ENCODE data around the gene BRSK1. TPM values are rescaled to one million over a fixed set of nuclear protein-coding genes. Genes with fewer than 3 reads are reported as not detected.

The BRSK1 gene
- polyA plus RNA-seq, 3 donors = not detected

DNA sequence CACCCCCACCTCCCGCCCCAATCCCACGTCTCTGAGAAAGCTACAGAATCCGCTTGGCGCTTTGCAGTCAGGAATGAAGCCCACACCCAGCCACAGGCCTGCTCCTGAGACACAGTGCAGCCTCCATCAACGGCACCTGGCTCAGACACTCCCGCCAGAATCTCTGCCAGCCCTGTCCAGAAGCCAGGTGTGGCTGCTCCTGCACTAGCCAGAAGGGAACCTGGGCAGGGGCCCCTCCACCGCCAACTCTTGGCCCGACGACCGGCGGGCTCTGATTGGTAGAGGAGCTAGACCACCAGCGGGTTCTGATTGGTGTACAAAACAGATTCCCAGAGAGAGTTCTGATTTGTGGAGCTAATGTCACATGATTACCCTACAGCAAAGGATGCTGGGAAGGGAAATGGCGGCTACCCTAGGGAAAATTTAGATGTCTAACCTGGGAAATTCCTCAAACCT is 22.1 kb upstream of the BRSK1 start:
- no peak overlapping the region for H3K27ac ChIP-seq (ENCODE audit: low read depth in 1 of 2, low read length in 2 of 2)
- peaks cover 0 to 9% of the 10 kb centered on the region in 2 donors for H3K36me3 ChIP-seq (replicated peaks in 1 of 2; ENCODE audit: control insufficient read depth in 1 of 2, insufficient read depth in 2 of 2, low read length in 2 of 2)
- TF ChIP-seq, protein P1, sequence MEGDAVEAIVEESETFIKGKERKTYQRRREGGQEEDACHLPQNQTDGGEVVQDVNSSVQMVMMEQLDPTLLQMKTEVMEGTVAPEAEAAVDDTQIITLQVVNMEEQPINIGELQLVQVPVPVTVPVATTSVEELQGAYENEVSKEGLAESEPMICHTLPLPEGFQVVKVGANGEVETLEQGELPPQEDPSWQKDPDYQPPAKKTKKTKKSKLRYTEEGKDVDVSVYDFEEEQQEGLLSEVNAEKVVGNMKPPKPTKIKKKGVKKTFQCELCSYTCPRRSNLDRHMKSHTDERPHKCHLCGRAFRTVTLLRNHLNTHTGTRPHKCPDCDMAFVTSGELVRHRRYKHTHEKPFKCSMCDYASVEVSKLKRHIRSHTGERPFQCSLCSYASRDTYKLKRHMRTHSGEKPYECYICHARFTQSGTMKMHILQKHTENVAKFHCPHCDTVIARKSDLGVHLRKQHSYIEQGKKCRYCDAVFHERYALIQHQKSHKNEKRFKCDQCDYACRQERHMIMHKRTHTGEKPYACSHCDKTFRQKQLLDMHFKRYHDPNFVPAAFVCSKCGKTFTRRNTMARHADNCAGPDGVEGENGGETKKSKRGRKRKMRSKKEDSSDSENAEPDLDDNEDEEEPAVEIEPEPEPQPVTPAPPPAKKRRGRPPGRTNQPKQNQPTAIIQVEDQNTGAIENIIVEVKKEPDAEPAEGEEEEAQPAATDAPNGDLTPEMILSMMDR (IDR thresholded peaks at IDR 0.05) = no peak
- no peak for DNase-seq
- Mint-ChIP-seq H3K27me3 (ENCODE audit: low read depth in 3 of 3) (no peaks in the 10 kb centered on the region), H3K9me3 (peaks cover 0 to 9% (median 3%) of the 10 kb centered on the region in 7 donors), H3K36me3 (peaks cover 13% of the 10 kb centered on the region in 2 donors), H3K4me3 (no peak overlapping the region), H3K4me1 (peaks cover 20% of the 10 kb centered on the region), H3K27ac (no peak overlapping the region)
- peaks cover 0 to 3% of the 10 kb centered on the region in 2 donors for H3K9me3 ChIP-seq (replicated peaks in 1 of 2; ENCODE audit: control insufficient read depth in 1 of 2, insufficient read depth in 1 of 2, low read length in 2 of 2)
- H3K27me3 ChIP-seq (ENCODE audit: control insufficient read depth in 2 of 2, insufficient read depth in 2 of 2, low read length in 2 of 2) = no peaks in the 10 kb centered on the region
- peaks cover 22% of the 10 kb centered on the region for H3K79me2 ChIP-seq (ENCODE audit: insufficient read depth, low read length)
- whole genome bisulfite sequencing (ENCODE audit: insufficient coverage) = 100% methylated on average over 7 of the region's 13 CpGs
- H3K4me1 ChIP-seq (ENCODE audit: control insufficient read depth in 1 of 2, insufficient read depth in 2 of 2, low read length in 2 of 2) = peaks cover 21 to 23% of the 10 kb centered on the region in 2 donors
- intact Hi-C loops (cut with micrococcal nuclease) = no loop called here
- H3K9ac ChIP-seq (ENCODE audit: insufficient read depth, low read length, poor library complexity, severe bottlenecking) = no peak overlapping the region
- H3K4me2 ChIP-seq (replicated peaks; ENCODE audit: extremely low read depth, low read length, poor library complexity, severe bottlenecking) = no peak overlapping the region
- H3K4me3 ChIP-seq (replicated peaks in 1 of 3; ENCODE audit: low read depth in 2 of 3, low read length in 3 of 3) = no peak overlapping the region
- peaks cover 16% of the 10 kb centered on the region for H4K20me1 ChIP-seq (ENCODE audit: insufficient read depth, low read length)
- no peak overlapping the region for H2AFZ ChIP-seq (ENCODE audit: insufficient read depth, low read depth, low read length, poor library complexity, severe bottlenecking)

DNA sequence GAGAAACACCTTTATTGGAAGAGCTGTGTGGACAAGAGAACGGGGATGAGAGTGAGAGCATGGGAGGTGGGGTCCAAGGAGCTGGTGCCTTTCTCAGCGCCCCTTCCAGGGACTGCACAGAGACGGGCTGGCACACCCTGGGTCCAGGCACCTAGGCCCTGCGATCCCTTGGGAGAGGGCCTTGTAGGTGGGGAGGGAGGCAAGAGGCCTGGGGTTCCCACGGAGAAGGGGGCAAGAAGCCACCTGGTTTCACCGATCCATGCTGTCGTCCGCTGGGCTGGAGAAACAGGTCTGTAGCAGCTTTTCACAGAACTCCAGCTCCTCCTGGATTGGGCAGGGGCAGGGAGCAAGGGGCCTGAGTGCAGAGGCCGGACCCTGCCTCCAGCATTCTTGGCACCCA is 21.4 kb upstream of the BRSK1 start:
- Histone ChIP-seq H3K79me2 (ENCODE audit: insufficient read depth, low read length) (peaks cover 16% of the 10 kb centered on the region), H3K36me3 (replicated peaks in 1 of 2; ENCODE audit: control insufficient read depth in 1 of 2, insufficient read depth in 2 of 2, low read length in 2 of 2) (peaks cover 0 to 9% of the 10 kb centered on the region in 2 donors), H3K4me3 (replicated peaks in 1 of 3; ENCODE audit: low read depth in 2 of 3, low read length in 3 of 3) (no peak overlapping the region), H3K4me1 (ENCODE audit: control insufficient read depth in 1 of 2, insufficient read depth in 2 of 2, low read length in 2 of 2) (peaks cover 14 to 17% of the 10 kb centered on the region in 2 donors), H3K27me3 (ENCODE audit: control insufficient read depth in 2 of 2, insufficient read depth in 2 of 2, low read length in 2 of 2) (no peaks in the 10 kb centered on the region), H3K4me2 (replicated peaks; ENCODE audit: extremely low read depth, low read length, poor library complexity, severe bottlenecking) (no peak overlapping the region), H2AFZ (ENCODE audit: insufficient read depth, low read depth, low read length, poor library complexity, severe bottlenecking) (no peak overlapping the region), H3K9me3 (replicated peaks in 1 of 2; ENCODE audit: control insufficient read depth in 1 of 2, insufficient read depth in 1 of 2, low read length in 2 of 2) (peaks cover 0 to 3% of the 10 kb centered on the region in 2 donors), H3K9ac (ENCODE audit: insufficient read depth, low read length, poor library complexity, severe bottlenecking) (no peak overlapping the region), H4K20me1 (ENCODE audit: insufficient read depth, low read length) (peaks cover 9% of the 10 kb centered on the region), H3K27ac (ENCODE audit: low read depth in 1 of 2, low read length in 2 of 2) (no peak overlapping the region)
- Mint-ChIP-seq H3K4me1 (peaks cover 13% of the 10 kb centered on the region), H3K27ac (no peak overlapping the region), H3K27me3 (ENCODE audit: low read depth in 3 of 3) (no peaks in the 10 kb centered on the region), H3K36me3 (peaks cover 12 to 13% of the 10 kb centered on the region in 2 donors), H3K4me3 (no peak overlapping the region), H3K9me3 (peaks cover 0 to 9% (median 3%) of the 10 kb centered on the region in 7 donors)
- TF ChIP-seq, protein P1 (IDR thresholded peaks at IDR 0.05) = no peak
- intact Hi-C loops (cut with micrococcal nuclease) = no loop called here
- WGBS (ENCODE audit: insufficient coverage) = 99% methylated on average over 7 of the region's 9 CpGs
- DNase-seq = no peak
